Sciatic nerve (tissue), 2 donors: Measurements from ENCODE around the gene PDE9A. TPM values are rescaled to one million over a fixed set of nuclear protein-coding genes. Genes with fewer than 3 reads are reported as not detected.
A peak's percentile ranks its signal among the peaks of the same experiment; 100 is the strongest.

Experiments
- ATAC-seq: fragments of 200-7000 bp; cut with Tn5 transposase; one replicate; pipeline ENCODE4 v1.9.1; 2020; ENCODE audit warnings: mild to moderate bottlenecking, moderate library complexity
- DNase-seq: peaks from one replicate; pipeline ENCODE4 v3.0.0-alpha.2; 2020; ENCODE audit warnings: low spot score
- intact Hi-C: fragments of 100-400 bp; cut with DNase I; formaldehyde crosslinking; loops from one replicate; pipeline ENCODE4 v1.14.2; 2022
- total RNA-seq: library from RNA; stranded (reverse); fragmentation: NEBNext Ultra II Directional; extraction: Animal tissue kit (Norgen Biotek cat#: 25700); gene quantifications from one replicate; pipeline ENCODE4 v1.2.1, GENCODE V29; 2021
- donor health status: DM: no; HTN: no; CAD: no.
- donor health status: DM: no; HTN: no; CAD: no.

PDE9A gene
- total RNA-seq, 1 donor from 2014 or later, result 32.6 TPM

DNA sequence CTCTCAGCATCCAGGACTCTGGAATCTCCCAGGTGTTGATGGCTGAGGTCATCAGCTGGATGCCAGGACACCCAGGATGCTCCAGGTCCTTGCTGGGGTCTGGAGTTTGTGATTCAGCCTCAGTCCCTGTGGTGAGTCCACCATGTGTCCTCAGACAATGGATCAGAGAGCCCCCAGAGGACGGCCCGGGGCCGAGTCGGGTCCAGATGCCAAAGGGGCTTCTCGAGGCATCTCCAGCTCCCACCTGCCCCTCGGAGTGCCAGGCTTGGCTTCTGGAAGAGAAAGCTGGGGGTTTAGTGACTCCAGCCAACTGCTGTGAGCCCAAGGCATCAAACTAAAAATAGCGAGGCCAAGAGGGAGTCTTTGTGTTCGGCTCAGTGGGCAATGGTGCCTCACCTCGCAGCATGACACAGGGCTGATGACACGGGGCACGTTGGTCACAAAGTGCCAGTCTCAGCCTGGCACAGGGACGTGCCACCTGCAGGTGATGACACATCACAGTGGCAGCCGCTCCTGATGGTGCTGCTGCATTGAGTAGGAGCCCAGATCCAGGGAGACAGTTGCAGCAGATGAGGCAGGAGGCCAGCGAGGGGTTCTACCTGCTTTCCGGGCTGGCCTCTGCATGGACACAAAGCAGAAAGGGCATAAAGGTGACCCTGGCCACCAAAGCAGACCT, 10.6 kb downstream of the PDE9A start:
- DNase-seq (no peak), ATAC-seq (no peak)
- intact Hi-C loops, result no loop called here

- intact Hi-C loops, result no loop called here
- ATAC-seq (no peak), DNase-seq (no peak)
Measured at GRCh38 chr21:42664614-42665013, 11.2 kb downstream of the PDE9A start.

DNA sequence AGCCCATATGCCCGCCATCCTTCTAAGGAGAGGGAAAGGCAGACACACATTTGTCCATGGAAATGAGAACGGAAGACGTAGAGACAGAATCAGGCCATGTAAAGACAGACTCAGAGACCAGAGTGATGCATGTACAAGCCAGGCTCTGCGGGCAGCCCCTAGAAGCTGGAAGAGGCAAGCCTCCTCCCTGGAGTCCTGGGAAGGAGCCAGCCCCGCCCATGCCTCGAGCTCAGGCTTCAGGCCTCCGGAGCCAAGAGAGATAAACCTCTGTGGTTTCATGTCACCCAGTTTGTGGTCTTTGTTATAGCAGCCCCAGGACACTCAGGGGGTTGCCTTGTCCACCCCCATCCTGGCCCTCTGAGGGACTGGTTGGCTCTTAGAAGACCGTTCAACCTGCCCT, 11.6 kb downstream of the PDE9A start:
- ATAC-seq (no peak), DNase-seq (no peak)
- intact Hi-C loops, result no loop called here

- ATAC-seq, result peak; percentile 4
- intact Hi-C loops, result no loop called here
- DNase-seq, result no peak
Measured at GRCh38 chr21:42665484-42665883, 12.1 kb downstream of the PDE9A start.

DNA sequence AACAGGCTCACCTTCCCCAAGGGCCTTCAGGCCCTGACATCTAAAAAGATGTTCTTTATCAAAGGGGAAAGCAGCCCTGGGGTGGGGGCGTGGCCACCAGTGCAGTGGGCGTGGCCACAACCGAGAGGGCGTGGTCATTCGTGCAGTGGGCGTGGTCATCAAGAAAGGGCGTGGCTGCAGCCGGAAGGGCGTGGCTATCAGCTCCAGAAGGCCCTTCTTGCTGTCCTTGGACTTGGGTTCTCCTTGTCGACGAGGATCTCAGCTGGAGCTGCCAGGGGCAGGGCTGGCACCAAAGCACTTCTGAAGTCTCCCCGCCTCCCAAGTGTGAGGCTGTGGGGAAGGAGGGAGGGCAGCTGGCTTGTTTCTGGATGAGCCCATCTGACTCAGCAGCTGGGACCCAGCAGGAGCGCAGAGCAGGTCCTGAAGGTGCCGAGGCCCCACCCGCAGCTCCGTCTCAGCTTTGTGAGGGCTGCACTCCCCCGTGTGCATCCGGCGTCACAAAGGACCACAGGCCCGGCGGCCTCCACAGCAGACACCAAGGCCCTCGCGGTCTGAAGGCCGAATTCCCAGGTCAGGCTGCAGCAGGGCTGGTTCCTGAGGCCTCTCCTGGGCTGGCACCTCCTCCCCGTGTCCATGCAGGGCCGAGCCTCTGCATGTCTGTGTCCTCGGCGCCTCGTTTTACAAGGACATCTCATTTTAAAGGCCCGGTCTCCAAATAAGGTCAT, 12.8 kb downstream of the PDE9A start:
- intact Hi-C loops, result no loop called here
- peak; percentile 32 for ATAC-seq
- DNase-seq, result no peak

GRCh38 chr21:42666925-42667324, 13.5 kb downstream of the PDE9A start:
- DNase-seq (peak; percentile 72), ATAC-seq (peak; percentile 68)
- intact Hi-C loops, result no loop called here

DNA sequence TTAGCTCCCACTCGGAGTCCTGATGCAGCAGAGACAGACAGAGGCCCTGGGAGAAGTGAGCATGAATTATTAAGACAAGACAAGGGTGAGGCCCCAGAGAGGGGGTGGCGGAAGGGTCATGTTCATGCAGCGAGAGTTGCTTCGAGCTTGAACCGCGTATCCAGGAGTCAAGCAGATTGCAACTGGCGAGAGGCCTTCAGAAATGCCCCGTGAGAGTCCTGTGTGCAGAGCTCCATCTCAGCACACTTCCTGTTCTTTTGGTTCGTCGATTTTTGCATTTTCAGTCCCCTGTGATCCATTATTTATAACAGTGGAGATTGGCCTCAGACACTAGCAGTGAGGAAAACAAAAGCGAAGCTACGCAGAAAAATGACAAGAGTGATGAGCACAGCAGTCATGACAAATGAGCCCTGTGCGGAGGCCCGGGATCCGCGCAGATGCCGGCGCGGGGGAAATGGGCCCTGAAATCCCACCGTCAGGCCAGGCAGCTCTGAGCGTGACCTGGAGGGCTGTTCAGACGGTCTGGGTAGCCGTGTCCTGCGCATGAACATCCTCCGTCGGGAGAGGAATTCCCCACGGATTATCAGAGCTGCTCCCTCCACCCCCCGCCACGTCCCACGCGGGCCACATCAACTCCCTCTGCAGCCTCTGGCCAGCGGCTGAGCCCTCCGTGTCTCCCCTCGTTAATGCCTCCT, 15.0 kb downstream of the PDE9A start:
- ATAC-seq (peak; percentile 2), DNase-seq (no peak)
- intact Hi-C loops, result no loop called here

DNA sequence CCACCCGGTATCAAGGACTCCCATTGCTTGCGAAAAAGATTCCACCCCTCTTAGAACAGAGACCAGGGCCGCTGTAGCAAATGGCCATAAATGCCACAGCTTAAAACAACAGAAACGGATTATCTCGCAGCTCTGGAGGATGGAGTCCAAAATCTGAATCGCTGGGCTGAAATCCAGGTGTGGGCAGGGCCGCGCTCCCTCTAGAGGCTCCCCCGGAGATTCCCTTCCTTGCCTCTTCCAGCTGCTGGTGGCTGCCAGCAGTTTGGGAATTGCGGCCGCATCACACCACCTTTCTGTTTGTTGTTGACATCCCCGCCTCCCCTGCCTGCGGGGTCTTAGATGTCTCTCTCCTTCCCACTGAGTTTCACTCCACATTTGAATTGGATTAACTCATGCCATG, 15.6 kb downstream of the PDE9A start:
- intact Hi-C loops, result no loop called here
- ATAC-seq (no peak), DNase-seq (no peak)

DNA sequence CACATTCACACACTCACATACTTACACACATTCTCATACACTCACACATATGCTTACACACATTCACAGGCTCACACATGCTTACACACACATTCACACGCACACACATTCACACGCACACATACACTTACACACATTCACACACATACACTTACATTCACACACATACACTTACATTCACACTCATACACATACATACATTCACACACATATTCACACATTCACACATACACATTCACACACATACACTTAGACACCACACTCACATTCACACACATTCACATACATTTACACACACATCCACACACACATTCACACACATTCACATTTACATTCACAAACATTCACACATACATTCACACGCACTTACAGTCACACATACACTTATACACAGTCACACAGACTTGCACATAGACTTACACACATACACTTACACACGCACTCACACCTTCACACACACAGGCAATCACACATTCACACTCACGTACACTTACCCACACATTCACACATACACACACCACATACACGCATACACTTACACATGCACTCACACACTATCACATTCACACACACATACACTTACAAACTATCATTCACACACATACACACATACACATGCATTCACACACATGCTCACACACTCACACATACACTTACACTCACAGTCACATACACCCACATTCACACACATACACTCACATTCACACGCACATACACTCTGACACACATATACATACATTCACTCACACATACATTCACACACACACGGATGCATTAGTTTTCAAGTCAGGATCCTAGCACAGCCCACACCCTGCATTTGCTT, 16.8 kb downstream of the PDE9A start:
- DNase-seq (no peak), ATAC-seq (no peak)
- intact Hi-C loops, result no loop called here

DNA sequence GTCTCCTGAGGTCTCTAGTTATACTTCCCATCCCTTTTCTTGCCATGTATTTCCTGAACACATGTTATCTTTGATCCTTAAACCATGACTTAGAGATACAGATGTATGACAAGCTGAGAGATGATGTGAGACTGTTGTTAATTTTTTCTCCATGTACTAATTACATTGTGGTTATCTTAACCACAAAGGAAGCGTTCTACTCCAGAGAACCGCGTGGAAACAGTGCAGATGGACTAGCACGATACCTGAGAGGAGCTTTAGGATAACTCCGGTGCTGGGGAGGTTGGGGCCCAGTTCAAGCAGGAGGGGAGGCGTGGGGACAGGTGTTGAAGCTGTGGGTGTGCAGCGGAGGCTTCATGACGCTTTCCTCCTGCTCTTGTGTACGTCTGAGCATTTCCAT, 17.5 kb downstream of the PDE9A start:
- no peak for ATAC-seq
- DNase-seq, result no peak
- intact Hi-C loops, result no loop called here

DNA sequence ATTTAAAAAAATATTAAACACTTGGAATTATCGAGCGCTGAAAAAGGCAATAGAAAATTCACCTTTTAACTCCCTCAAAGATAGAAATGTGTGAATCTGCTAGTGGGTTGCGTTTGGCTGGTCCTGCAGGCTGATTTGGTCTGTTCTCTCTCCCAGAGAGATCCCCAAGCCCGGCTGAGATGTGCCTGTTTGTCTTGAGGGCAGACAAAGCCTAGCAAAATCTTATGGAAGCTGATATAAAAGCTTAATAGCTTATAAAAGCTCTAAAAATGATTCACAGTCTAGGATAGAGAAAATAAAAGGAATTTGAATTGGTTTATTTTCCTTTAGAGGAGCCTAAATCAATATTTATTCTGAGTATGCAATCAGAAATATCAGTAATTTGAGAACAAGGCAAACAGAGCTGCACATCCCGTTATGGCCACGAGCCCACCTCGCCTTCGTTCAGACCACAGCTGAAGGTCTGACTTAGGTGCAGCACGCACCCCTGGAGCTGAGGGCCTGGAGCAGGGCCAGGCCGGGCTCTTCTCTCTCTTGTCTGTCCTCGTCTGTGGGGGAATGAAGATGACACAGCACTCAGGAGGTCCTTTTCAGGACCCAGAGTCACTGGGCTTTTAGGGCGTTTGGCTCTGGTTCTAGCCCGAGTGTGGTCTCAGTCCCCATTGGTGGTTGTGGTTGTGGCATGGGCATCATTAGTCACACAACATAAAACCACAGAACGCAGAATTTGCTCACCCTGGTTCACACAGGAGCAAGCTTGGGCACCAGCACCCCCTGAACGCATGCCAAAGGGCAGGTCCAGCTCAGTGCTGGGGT, 18.6 kb downstream of the PDE9A start:
- DNase-seq, result no peak
- intact Hi-C loops, result no loop called here
- no peak for ATAC-seq

DNA sequence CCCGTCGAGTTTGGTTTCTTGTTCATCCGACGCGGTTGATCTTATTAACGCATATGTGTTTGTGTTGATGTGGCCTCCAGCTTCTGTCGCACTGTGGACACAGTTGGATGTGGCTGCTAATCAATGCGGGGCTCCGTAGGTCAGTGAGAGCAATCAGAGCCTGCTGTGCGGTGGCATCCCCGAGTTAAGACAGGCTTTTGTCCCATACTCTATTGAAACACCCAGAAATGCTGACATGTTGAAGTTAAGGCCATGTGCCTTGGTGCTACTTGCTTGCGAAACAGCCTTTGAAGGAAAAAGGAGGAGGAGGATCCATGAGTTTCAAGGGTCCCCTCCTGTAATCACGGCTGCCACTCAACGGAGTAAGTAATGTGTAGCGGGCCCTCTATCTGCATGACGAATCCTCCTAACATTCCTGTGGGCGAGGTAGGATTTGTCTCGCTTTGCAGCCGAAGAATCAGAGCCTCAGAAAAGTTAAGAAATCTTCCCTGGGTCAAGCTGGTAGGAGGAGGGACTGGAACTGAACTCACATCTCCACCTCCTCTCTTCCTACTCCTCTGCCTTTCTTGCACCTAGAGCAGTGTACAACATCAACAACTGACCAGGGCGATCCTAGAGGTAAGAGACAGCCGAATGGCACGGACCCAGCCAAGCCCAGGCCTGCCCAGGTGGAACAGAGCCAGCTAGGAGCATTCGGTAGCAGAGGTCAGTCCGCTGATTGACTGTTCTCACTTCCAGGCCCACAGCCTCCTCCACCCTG, 19.5 kb downstream of the PDE9A start:
- no peak for ATAC-seq
- intact Hi-C loops, result no loop called here
- DNase-seq, result no peak

DNA sequence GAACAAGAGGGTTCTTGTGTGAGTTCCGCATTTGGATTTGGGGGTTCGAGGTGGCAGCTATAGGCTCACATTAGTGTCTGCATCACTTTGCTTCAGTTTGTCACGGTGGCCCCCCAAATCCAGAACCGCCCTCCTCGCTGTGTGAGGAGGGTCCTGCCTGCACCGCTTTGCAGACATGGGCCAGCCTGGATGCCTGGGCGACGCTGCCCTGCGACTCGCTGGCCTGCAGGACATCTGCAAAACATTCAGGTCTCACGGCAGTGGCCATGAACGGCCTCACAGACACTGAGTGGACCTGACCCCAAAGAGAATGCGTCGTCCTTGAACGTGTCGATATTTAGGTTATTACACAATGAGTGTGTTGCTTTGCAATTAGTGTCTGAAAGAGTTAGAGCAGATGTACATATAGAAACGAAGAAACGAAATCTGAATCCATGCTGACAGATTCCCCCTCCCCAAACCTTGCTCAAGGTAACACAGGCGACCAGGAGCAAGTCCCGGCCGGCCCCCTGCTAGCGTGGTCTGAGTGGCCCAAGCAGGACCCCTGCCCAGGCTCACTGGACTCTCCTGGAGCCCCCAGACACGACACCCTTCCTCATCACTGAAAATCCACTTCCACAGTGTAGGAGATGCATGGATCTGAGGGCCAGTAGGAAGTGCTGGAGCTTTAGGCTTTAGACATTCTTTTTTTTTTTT, 20.4 kb downstream of the PDE9A start:
- DNase-seq (no peak), ATAC-seq (no peak)
- intact Hi-C loops, result no loop called here

GRCh38 chr21:42674351-42674940, 21.0 kb downstream of the PDE9A start:
- intact Hi-C loops, result no loop called here
- ATAC-seq (peak; percentile 85), DNase-seq (peak; percentile 74)

GRCh38 chr21:42675403-42675802, 22.0 kb downstream of the PDE9A start:
- DNase-seq (no peak), ATAC-seq (no peak)
- intact Hi-C loops, result no loop called here

- intact Hi-C loops, result no loop called here
- no peak for ATAC-seq
Measured at GRCh38 chr21:42676808-42677207, 23.4 kb downstream of the PDE9A start.

More at GRCh38 chr21:42676808-42677207, 23.4 kb downstream of the PDE9A start:
- DNase-seq, result no peak
